WERI-Rb-1 (cell line): Measurements from ENCODE around the gene ZNF205.
"Not testable (repeated sequence)": the region's sequence is repeated elsewhere in the genome, so short reads cannot be mapped to it uniquely, and the experiment has no call there.

Experiments used
- DNase-seq: peaks from one replicate; pipeline ENCODE4 v3.0.0-alpha.2; 2020
- H3K27ac ChIP-seq: fragments of 250-450 bp; sonication (Bioruptor Pico); 2 replicates; pipeline ENCODE4 v1.5.1; 2020; ENCODE audit warnings: mild to moderate bottlenecking, moderate library complexity
- H3K27me3 ChIP-seq: fragments of 250-450 bp; sonication (Bioruptor Pico); 2 replicates; pipeline ENCODE4 v1.5.1; 2021; ENCODE audit warnings: mild to moderate bottlenecking, low read depth, moderate library complexity; ENCODE audit not compliant: insufficient read depth, severe bottlenecking
- H3K36me3 ChIP-seq: fragments of 250-450 bp; sonication (Bioruptor Pico); 2 replicates; pipeline ENCODE4 v1.5.1; 2020; ENCODE audit warnings: mild to moderate bottlenecking, moderate library complexity
- H3K4me3 ChIP-seq: 2 replicates; pipeline ENCODE4 v1.5.1; 2011; ENCODE audit warnings: low read depth, mild to moderate bottlenecking, control low read depth, low read length
- H3K9me3 ChIP-seq: fragments of 250-450 bp; sonication (Bioruptor Pico); 2 replicates; pipeline ENCODE4 v1.5.1; 2021; ENCODE audit warnings: mild to moderate bottlenecking, moderate library complexity; ENCODE audit not compliant: severe bottlenecking
- TF ChIP-seq, protein P1 (sequence below): IDR thresholded peaks from 2 replicates; pipeline ENCODE4 v1.5.1; 2011; ENCODE audit warnings: low read depth, mild to moderate bottlenecking, control low read depth, inconsistent platforms, low read length

Gene ZNF205

GRCh38 chr16:3164121-3164991 is 52.0 kb downstream of the ZNF205 start:
- Histone ChIP-seq H3K4me3 (no peak overlapping the region), H3K9me3 (no peaks in the 10 kb centered on the region), H3K36me3 (no peaks in the 10 kb centered on the region), H3K27me3 (no peaks in the 10 kb centered on the region), H3K27ac (no peak overlapping the region)
- DNase-seq, result no peak
- TF ChIP-seq, protein P1, sequence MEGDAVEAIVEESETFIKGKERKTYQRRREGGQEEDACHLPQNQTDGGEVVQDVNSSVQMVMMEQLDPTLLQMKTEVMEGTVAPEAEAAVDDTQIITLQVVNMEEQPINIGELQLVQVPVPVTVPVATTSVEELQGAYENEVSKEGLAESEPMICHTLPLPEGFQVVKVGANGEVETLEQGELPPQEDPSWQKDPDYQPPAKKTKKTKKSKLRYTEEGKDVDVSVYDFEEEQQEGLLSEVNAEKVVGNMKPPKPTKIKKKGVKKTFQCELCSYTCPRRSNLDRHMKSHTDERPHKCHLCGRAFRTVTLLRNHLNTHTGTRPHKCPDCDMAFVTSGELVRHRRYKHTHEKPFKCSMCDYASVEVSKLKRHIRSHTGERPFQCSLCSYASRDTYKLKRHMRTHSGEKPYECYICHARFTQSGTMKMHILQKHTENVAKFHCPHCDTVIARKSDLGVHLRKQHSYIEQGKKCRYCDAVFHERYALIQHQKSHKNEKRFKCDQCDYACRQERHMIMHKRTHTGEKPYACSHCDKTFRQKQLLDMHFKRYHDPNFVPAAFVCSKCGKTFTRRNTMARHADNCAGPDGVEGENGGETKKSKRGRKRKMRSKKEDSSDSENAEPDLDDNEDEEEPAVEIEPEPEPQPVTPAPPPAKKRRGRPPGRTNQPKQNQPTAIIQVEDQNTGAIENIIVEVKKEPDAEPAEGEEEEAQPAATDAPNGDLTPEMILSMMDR, result no peak

DNA sequence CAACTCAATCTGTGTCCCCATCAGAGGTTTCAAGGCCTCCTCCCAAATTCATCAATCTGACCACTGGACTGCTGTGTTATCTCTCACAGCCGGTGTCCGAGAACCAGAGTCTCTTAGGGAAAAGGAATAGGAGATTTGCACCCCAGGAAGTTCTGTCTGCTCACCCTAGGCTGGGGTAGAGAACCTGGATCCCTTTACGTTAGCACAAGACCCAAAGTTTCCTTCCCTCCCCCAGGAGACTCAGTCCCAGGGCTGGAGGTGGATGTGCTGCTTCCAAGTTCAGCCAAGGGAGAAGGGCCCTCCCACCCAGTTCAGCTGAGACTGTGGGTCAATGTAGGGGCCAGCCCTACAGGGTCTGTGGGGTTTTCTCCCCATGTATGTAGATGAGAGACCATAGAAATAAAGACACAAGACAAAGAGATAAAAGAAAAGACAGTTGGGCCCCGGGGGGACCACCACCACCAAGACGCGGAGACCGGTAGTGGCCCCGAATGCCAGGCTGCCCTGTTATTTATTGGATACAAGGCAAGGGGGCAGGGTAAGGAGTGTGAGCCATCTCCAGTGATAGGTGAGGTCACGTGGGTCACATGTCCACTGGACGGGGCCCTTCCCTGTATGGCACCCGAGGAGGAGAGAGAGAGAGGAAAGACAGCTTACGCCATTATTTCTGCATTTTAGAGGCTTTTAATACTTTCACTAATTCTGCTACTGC is 52.9 kb downstream of the ZNF205 start:
- H3K27ac ChIP-seq, result no peak overlapping the region
- H3K4me3 ChIP-seq, result no peak overlapping the region
- TF ChIP-seq, protein P1, result no peak
- no peaks in the 10 kb centered on the region for H3K36me3 ChIP-seq
- no peaks in the 10 kb centered on the region for H3K9me3 ChIP-seq
- no peak for DNase-seq
- no peaks in the 10 kb centered on the region for H3K27me3 ChIP-seq

GRCh38 chr16:3166505-3166886 is 54.1 kb downstream of the ZNF205 start:
- no peak overlapping the region for H3K27ac ChIP-seq

DNA sequence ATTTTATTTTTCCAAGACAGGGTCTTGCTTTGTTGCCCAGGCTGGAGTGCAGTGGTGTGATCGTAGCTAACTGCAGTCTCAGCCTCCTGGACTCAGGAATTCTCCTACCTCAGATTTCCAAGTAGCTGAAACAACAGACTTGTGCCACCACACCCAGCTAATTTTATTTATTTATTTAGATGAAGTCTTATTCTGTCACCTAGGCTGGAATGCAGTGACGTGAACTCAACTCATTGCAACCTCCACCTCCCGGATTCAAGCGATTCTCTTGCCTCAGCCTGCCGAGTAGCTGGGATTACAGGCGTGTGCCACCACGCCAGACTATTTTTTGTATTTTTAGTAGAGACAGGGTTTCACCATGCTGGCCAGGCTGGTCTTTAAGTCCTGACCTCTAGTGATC is 56.3 kb downstream of the ZNF205 start:
- H3K27me3 ChIP-seq, H3K9me3 ChIP-seq, H3K36me3 ChIP-seq, H3K4me3 ChIP-seq, DNase-seq, H3K27ac ChIP-seq: not testable (repeated sequence)

More at GRCh38 chr16:3166505-3166886, 54.1 kb downstream of the ZNF205 start:
- no peak for DNase-seq
- Histone ChIP-seq H3K4me3 (no peak overlapping the region), H3K36me3 (no peaks in the 10 kb centered on the region), H3K27me3 (no peaks in the 10 kb centered on the region), H3K9me3 (no peaks in the 10 kb centered on the region)
- TF ChIP-seq, protein P1, result no peak
